ENCODE measurements around the gene PHACTR3. TPM values are rescaled to one million over a fixed set of nuclear protein-coding genes. Genes with fewer than 3 reads are reported as not detected.

The PHACTR3 gene
- total RNA-seq, 2 donors from 2014 or later, result 0.13 TPM; not detected in 1

GRCh38 chr20:59646487-59646886 lies 42.1 kb downstream of the PHACTR3 start:
- no peak overlapping the region for H3K4me3 ChIP-seq (ENCODE audit: low read length)
- no peak overlapping the region for H3K9ac ChIP-seq (ENCODE audit: extremely low read depth, low read length, poor library complexity, severe bottlenecking)
- no peaks in the 10 kb centered on the region for H3K4me1 ChIP-seq (ENCODE audit: control insufficient read depth, insufficient read depth, low read length)
- H3K36me3 Mint-ChIP-seq (ENCODE audit: low read depth), result peaks cover 2% of the 10 kb centered on the region
- no peak overlapping the region for H3K4me3 Mint-ChIP-seq
- DNase-seq, result no peak
- H3K27me3 ChIP-seq (ENCODE audit: control insufficient read depth, insufficient read depth, low read length, poor library complexity, severe bottlenecking), result no peaks in the 10 kb centered on the region
- H3K4me1 Mint-ChIP-seq, result no peaks in the 10 kb centered on the region
- peaks cover 21% of the 10 kb centered on the region for H3K9me3 ChIP-seq (ENCODE audit: control insufficient read depth, low read length)
- 76 to 80% methylated on average over 1 to 3 of the region's 3 CpGs for WGBS, 2 experiments (ENCODE audit: insufficient coverage in 1 of 2, insufficient read length in 1 of 2)
- peaks cover 27% of the 10 kb centered on the region for H3K9me3 Mint-ChIP-seq
- no peak overlapping the region for H3K27ac ChIP-seq (ENCODE audit: low read depth, low read length)
- H3K36me3 ChIP-seq (ENCODE audit: control insufficient read depth, insufficient read depth, low read length), result no peaks in the 10 kb centered on the region
- no peak for TF ChIP-seq CTCF (conservative IDR thresholded peaks at IDR 0.05)
- peaks cover 14% of the 10 kb centered on the region for H3K27me3 Mint-ChIP-seq (ENCODE audit: insufficient read depth)
- no peak overlapping the region for H3K27ac Mint-ChIP-seq

- H3K27me3 ChIP-seq (ENCODE audit: control insufficient read depth, insufficient read depth, low read length, poor library complexity, severe bottlenecking), result no peaks in the 10 kb centered on the region
- H3K9ac ChIP-seq (ENCODE audit: extremely low read depth, low read length, poor library complexity, severe bottlenecking), result no peak overlapping the region
- H3K9me3 ChIP-seq (ENCODE audit: control insufficient read depth, low read length), result peaks cover 25% of the 10 kb centered on the region
- H3K27me3 Mint-ChIP-seq (ENCODE audit: insufficient read depth), result peaks cover 14% of the 10 kb centered on the region
- H3K4me1 ChIP-seq (ENCODE audit: control insufficient read depth, insufficient read depth, low read length), result no peaks in the 10 kb centered on the region
- no peak overlapping the region for H3K27ac Mint-ChIP-seq
- H3K36me3 ChIP-seq (ENCODE audit: control insufficient read depth, insufficient read depth, low read length), result no peaks in the 10 kb centered on the region
- H3K36me3 Mint-ChIP-seq (ENCODE audit: low read depth), result peaks cover 2% of the 10 kb centered on the region
- H3K4me3 ChIP-seq (ENCODE audit: low read length), result no peak overlapping the region
- no peak for TF ChIP-seq CTCF (conservative IDR thresholded peaks at IDR 0.05)
- no peaks in the 10 kb centered on the region for H3K4me1 Mint-ChIP-seq
- DNase-seq, result no peak
- peaks cover 27% of the 10 kb centered on the region for H3K9me3 Mint-ChIP-seq
- H3K4me3 Mint-ChIP-seq, result no peak overlapping the region
- no peak overlapping the region for H3K27ac ChIP-seq (ENCODE audit: low read depth, low read length)
Observed at GRCh38 chr20:59647271-59647670, 42.9 kb downstream of the PHACTR3 start.

- H3K36me3 ChIP-seq (ENCODE audit: control insufficient read depth, insufficient read depth, low read length), result no peaks in the 10 kb centered on the region
- H3K4me3 ChIP-seq (ENCODE audit: low read length), result no peak overlapping the region
- no peak overlapping the region for H3K27ac ChIP-seq (ENCODE audit: low read depth, low read length)
- Mint-ChIP-seq H3K27me3 (ENCODE audit: insufficient read depth) (peaks cover 8% of the 10 kb centered on the region), H3K27ac (no peak overlapping the region), H3K4me3 (no peak overlapping the region), H3K36me3 (ENCODE audit: low read depth) (peaks cover 2% of the 10 kb centered on the region), H3K4me1 (no peaks in the 10 kb centered on the region), H3K9me3 (peaks cover 27% of the 10 kb centered on the region)
- no peak for TF ChIP-seq CTCF (conservative IDR thresholded peaks at IDR 0.05)
- H3K4me1 ChIP-seq (ENCODE audit: control insufficient read depth, insufficient read depth, low read length), result no peaks in the 10 kb centered on the region
- peaks cover 25% of the 10 kb centered on the region for H3K9me3 ChIP-seq (ENCODE audit: control insufficient read depth, low read length)
- no peak overlapping the region for H3K9ac ChIP-seq (ENCODE audit: extremely low read depth, low read length, poor library complexity, severe bottlenecking)
- no peak for DNase-seq
- 82 to 100% methylated on average over 2 to 7 of the region's 7 CpGs for WGBS, 2 experiments (ENCODE audit: insufficient coverage in 1 of 2, insufficient read length in 1 of 2)
- no peaks in the 10 kb centered on the region for H3K27me3 ChIP-seq (ENCODE audit: control insufficient read depth, insufficient read depth, low read length, poor library complexity, severe bottlenecking)
Observed at GRCh38 chr20:59648466-59649070, 44.2 kb downstream of the PHACTR3 start.
